Ovary (tissue), 9 donors: ENCODE measurements around the gene BAG5. TPM values are rescaled to one million over a fixed set of nuclear protein-coding genes. Genes with fewer than 3 reads are reported as not detected.
"Not testable (repeated sequence)": the region's sequence is repeated elsewhere in the genome, so short reads cannot be mapped to it uniquely, and the experiment has no call there.

Source experiments
- DNase-seq, 5 donors: peaks; one replicate each; pipeline ENCODE4 v3.0.0-alpha.2; 2019 to 2020
- H3K27ac ChIP-seq, 2 donors: fragments of 200-600 bp; one replicate each; pipeline versions ENCODE4 v1.5.1 to v1.8.0; 2019 to 2022
- H3K27me3 ChIP-seq: fragments of 200-600 bp; one replicate; pipeline ENCODE4 v1.8.0; 2022
- H3K36me3 ChIP-seq: fragments of 200-600 bp; sonication (generic); one replicate; pipeline ENCODE4 v1.5.1; 2019
- H3K4me1 ChIP-seq: one replicate; pipeline ENCODE4 v1.8.1; 2013; ENCODE audit warnings: mild to moderate bottlenecking, moderate library complexity; ENCODE audit not compliant: insufficient read depth
- H3K4me3 ChIP-seq: fragments of 200-600 bp; sonication (generic); one replicate; pipeline ENCODE4 v1.5.1; 2017
- H3K9me3 ChIP-seq, 2 donors: fragments of 200-600 bp in 1 of 2; sonication (generic) in 1 of 2; one replicate each; pipeline versions ENCODE4 v1.5.1 to v1.8.1; 2013 to 2019; ENCODE audit warnings: mild to moderate bottlenecking in 1 of 2, moderate library complexity in 1 of 2
- CTCF ChIP-seq, 3 donors: fragments of 450-650 bp in 2 of 3; fragments of 200-600 bp in 1 of 3; IDR thresholded peaks; one replicate each; pipeline versions ENCODE4 v1.5.1 to v1.8.0; 2016 to 2022; ENCODE audit warnings: antibody characterized with exemption in 3 of 3, mild to moderate bottlenecking in 1 of 3
- EP300 ChIP-seq: sonication (generic); formaldehyde crosslinking; IDR thresholded peaks from one replicate; pipeline ENCODE4 v1.6.1; 2017; ENCODE audit warnings: antibody characterized with exemption
- POLR2A ChIP-seq: fragments of 450-650 bp; IDR thresholded peaks from one replicate; pipeline ENCODE4 v1.6.1; 2017; ENCODE audit warnings: antibody characterized with exemption, mild to moderate bottlenecking, moderate library complexity
- WGBS, 3 donors: extraction: QIAGEN DNeasy Blood & Tissue Kit in 1 of 3; methylation state at CpG; one replicate each; pipeline versions ENCODE4 v1.1.5 to v1.1.7; 2013 to 2017; 5-methylcytosine and 5-hydroxymethylcytosine counted together
- intact Hi-C, 4 donors: fragments of 100-400 bp; cut with DNase I; formaldehyde crosslinking; loops; one replicate each; pipeline versions ENCODE4 v1.11.0 to v1.15.1; 2022 to 2023
- polyA plus RNA-seq, 2 donors: library from polyadenylated mRNA; stranded (reverse); fragments of 200-250 nt in 1 of 2; fragments of 350-450 nt in 1 of 2; fragmentation: Illumina TruSeq in 1 of 2; extraction: RNeasy Lipid Tissue Mini Kit (QIAGEN cat#74804) in 1 of 2; gene quantifications; one replicate each; pipeline ENCODE4 v1.2.3, GENCODE V29; 2013 to 2014
- total RNA-seq, 7 donors: library from RNA; depleted of rRNA in 2 of 7; stranded (reverse); fragments of >200 nt in 2 of 7; fragmentation: NEBNext Ultra II Directional in 3 of 7; extraction: Animal tissue kit (Norgen Biotek cat#: 25700) in 3 of 7; gene quantifications; one replicate each; pipeline versions ENCODE4 v1.1.0 to v1.2.4, GENCODE V29; 2016 to 2023
- donor health status: DM: no; HTN: no; CAD: no; lungs with moderate emphysema.
- donor health status: DM: no; HTN: no; CAD: no.
- donor health status: Bipolar disorder and iron deficiency.
- donor health status: DM: yes; HTN: yes; CAD: no.
- donor health status: DM: no; HTN: no; CAD: no.
- donor health status: DM: yes; HTN: yes; CAD: no.

BAG5 gene
- total and polyA plus RNA-seq, 9 donors: 9.8 to 29.1 (median 24.4) TPM

DNA sequence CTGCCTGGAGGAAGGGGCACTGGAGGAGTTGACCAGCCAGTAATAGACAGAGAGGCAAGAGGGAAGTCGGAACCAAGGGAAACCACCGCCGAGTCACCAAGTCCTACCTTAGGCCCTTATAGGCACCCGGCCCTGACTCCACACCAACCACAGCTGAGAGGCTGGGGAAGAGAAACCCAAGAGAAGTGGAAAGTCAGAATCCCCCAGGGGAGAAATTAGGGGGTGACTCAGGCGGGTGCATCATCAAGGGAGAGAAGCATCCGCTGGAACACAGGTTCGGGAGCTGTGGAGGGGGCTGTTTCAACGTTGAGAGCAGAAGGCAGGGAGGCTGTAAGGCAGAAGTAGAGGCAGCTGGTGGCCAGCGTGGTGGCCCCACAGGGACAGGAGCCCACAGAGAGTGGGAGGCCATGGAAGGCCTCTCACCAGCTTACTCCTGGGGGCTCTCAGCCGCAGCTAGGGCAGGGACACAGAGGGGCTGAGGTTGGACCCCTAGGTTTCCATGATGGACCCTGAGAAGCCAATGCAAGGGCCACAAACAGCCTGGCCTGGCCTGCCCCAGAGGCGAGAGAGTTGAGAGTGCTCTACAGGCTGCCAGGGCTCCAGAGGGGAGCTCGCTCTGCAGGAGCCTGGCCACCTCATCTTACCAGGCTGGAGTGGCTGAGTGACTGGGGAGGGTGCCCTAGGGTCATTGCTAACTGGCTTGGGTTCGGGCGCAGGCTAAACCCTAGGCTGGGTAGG lies 34.9 kb downstream of the BAG5 start:
- H3K27me3 ChIP-seq: no peaks in the 10 kb centered on the region
- peak overlapping the region; percentile 79 to 90 for H3K27ac ChIP-seq
- no peak overlapping the region for H3K4me3 ChIP-seq
- no peaks in the 10 kb centered on the region for H3K9me3 ChIP-seq
- DNase-seq: no peak
- intact Hi-C loops: no loop called here
- 81 to 83% (median 82%) methylated on average over 14 of the region's 14 CpGs for WGBS, 3 donors
- no peak for TF ChIP-seq CTCF (IDR thresholded peaks at IDR 0.05)
- no peak for TF ChIP-seq EP300
- no peak for TF ChIP-seq POLR2A
- peaks cover 21% of the 10 kb centered on the region for H3K4me1 ChIP-seq
- no peaks in the 10 kb centered on the region for H3K36me3 ChIP-seq

GRCh38 chr14:103526914-103527248 lies 35.6 kb downstream of the BAG5 start:
- no peak for TF ChIP-seq EP300
- TF ChIP-seq CTCF (IDR thresholded peaks at IDR 0.05): no peak
- no peak for TF ChIP-seq POLR2A
- Histone ChIP-seq H3K4me3 (no peak overlapping the region), H3K9me3 (no peaks in the 10 kb centered on the region), H3K27me3 (no peaks in the 10 kb centered on the region), H3K27ac (peak overlapping the region in 1 of 2 donors; percentile 90), H3K4me1 (peaks cover 21% of the 10 kb centered on the region), H3K36me3 (no peaks in the 10 kb centered on the region)
- 61 to 88% (median 77%) methylated on average over 1 of the region's 1 CpG for WGBS, 3 donors
- intact Hi-C loops: no loop called here
- no peak for DNase-seq

- Histone ChIP-seq H3K27ac (peak overlapping the region in 1 of 2 donors; percentile 3), H3K4me1 (peaks cover 21% of the 10 kb centered on the region), H3K27me3 (no peaks in the 10 kb centered on the region), H3K36me3 (no peaks in the 10 kb centered on the region), H3K4me3 (no peak overlapping the region), H3K9me3 (no peaks in the 10 kb centered on the region)
- 74 to 81% (median 77%) methylated on average over 8 of the region's 8 CpGs for WGBS, 3 donors
- no peak for DNase-seq
- TF ChIP-seq POLR2A (no peak), EP300 (no peak), CTCF (IDR thresholded peaks at IDR 0.05) (no peak)
- intact Hi-C loops: no loop called here
Observed at GRCh38 chr14:103526247-103526913, 36.1 kb downstream of the BAG5 start.

DNA sequence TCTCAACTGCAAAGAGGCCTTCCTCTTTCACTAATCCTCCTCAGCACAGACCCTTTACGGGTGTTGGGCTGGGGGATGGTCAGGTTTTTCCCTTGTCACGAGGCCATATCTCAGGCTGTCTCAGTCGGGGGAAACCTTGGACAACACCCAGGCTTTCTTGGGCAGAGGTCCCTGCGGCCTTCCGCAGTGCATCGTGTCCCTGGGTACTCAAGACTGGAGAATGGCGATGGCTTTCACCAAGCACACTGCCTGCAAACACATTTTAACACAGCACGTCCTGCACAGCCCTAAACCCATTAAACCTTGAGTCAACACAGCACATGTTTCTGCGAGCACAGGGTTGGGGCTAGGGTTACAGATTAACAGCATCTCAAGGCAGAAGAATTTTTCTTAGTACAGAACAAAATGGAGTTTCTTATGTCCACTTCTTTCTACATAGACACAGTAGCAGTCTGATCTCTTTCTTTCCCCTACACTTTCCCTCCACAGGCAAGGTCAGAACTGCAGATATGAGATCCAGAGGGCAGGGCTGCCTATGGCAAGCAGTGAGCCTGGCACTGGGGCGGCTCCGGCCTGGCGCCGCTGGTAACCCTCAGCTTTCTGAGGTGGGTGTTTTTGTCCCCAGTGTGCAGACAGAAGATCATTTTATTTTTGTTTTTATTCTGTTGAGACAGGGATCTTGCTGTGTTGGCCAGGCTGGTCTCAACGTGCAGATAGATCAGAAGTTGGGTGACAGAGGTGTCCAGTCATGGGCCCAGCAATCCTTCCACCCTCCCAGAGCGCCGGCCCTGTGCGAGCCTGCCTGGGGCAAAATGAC lies 36.8 kb downstream of the BAG5 start:
- peaks cover 21% of the 10 kb centered on the region for H3K4me1 ChIP-seq
- H3K27me3 ChIP-seq, H3K9me3 ChIP-seq, DNase-seq, intact Hi-C loops, H3K4me3 ChIP-seq, H3K27ac ChIP-seq, H3K36me3 ChIP-seq: not testable (repeated sequence)
- 61 to 62% (median 61%) methylated on average over 17 of the region's 17 CpGs for WGBS, 3 donors
